SU-DHL-6 (cell line): ENCODE data around the gene SLCO1A2.

Source experiments
- H2AFZ ChIP-seq: fragments of 200-600 bp; sonication (generic); 2 replicates; pipeline ENCODE4 v1.6.1; 2014; ENCODE audit warnings: low read depth, mild to moderate bottlenecking, moderate library complexity, mixed read lengths, antibody characterized with exemption, low read length; ENCODE audit not compliant: severe bottlenecking
- H3F3A ChIP-seq: fragments of 200-600 bp; shearing (Covaris generic); 2 replicates; pipeline ENCODE4 v1.6.0; 2016; ENCODE audit warnings: antibody characterized with exemption, mild to moderate bottlenecking; ENCODE audit not compliant: insufficient read depth
- H3K27ac ChIP-seq: fragments of 200-600 bp; sonication (generic); 2 replicates; pipeline ENCODE4 v1.5.1; 2016; ENCODE audit warnings: low read depth, mild to moderate bottlenecking, low read length, moderate library complexity, mixed read lengths
- H3K27me3 ChIP-seq: fragments of 200-600 bp; sonication (generic), shearing (Covaris generic); 2 replicates; pipeline ENCODE4 v1.6.0; 2014; ENCODE audit warnings: mild to moderate bottlenecking, low read length
- H3K36me3 ChIP-seq: fragments of 200-600 bp; sonication (generic); 2 replicates; pipeline ENCODE4 v1.6.1; 2014; ENCODE audit warnings: mild to moderate bottlenecking, low read length, mixed read lengths
- H3K4me2 ChIP-seq: fragments of 300-600, 200-600 bp; shearing (Covaris generic), sonication (generic); 2 replicates; pipeline ENCODE4 v1.6.0; 2014; ENCODE audit warnings: low read length, low read depth, mild to moderate bottlenecking; ENCODE audit not compliant: poor library complexity, severe bottlenecking
- H3K4me3 ChIP-seq: fragments of 200-600 bp; sonication (generic); 2 replicates; pipeline ENCODE4 v1.5.1; 2014; ENCODE audit warnings: antibody characterized with exemption, low read length, mild to moderate bottlenecking, mixed read lengths; ENCODE audit not compliant: insufficient read depth, poor library complexity, severe bottlenecking
- H3K79me2 ChIP-seq: fragments of 200-600 bp; sonication (generic); 2 replicates; pipeline ENCODE4 v1.6.1; 2014; ENCODE audit warnings: mild to moderate bottlenecking, low read length, moderate library complexity; ENCODE audit not compliant: insufficient read depth
- H3K9ac ChIP-seq: fragments of 200-600 bp; sonication (generic); 2 replicates; pipeline ENCODE4 v1.7.0; 2014; ENCODE audit warnings: mild to moderate bottlenecking, low read length
- H3K9me2 ChIP-seq: fragments of 200-600 bp; sonication (generic); replicated peaks from 2 replicates; pipeline ENCODE4 v1.6.1; 2014; ENCODE audit warnings: low read length; ENCODE audit not compliant: insufficient read depth
- H3K9me3 ChIP-seq: fragments of 200-600 bp; sonication (generic); 2 replicates; pipeline ENCODE4 v1.6.1; 2014; ENCODE audit warnings: low read length, mixed read lengths; ENCODE audit not compliant: insufficient read depth
- H4K20me1 ChIP-seq: fragments of 200-600 bp; sonication (generic); 2 replicates; pipeline ENCODE4 v1.6.1; 2014; ENCODE audit warnings: low read depth, mild to moderate bottlenecking, antibody characterized with exemption, low read length, moderate library complexity, mixed read lengths
- EZH2phosphoT487 ChIP-seq: fragments of 200-600 bp; sonication (generic), shearing (Covaris generic); conservative IDR thresholded peaks from 2 replicates; pipeline ENCODE4 v1.6.1; 2018; ENCODE audit warnings: mild to moderate bottlenecking, antibody characterized with exemption, low read length, moderate library complexity, mixed read lengths
- TF ChIP-seq, protein P1 (sequence below): fragments of 200-600 bp; sonication (generic); IDR thresholded peaks from one replicate; pipeline ENCODE4 v1.5.1; 2017; ENCODE audit warnings: antibody characterized with exemption, mild to moderate bottlenecking, low read length, moderate library complexity; ENCODE audit not compliant: insufficient read depth, poor library complexity, severe bottlenecking

Gene SLCO1A2

DNA sequence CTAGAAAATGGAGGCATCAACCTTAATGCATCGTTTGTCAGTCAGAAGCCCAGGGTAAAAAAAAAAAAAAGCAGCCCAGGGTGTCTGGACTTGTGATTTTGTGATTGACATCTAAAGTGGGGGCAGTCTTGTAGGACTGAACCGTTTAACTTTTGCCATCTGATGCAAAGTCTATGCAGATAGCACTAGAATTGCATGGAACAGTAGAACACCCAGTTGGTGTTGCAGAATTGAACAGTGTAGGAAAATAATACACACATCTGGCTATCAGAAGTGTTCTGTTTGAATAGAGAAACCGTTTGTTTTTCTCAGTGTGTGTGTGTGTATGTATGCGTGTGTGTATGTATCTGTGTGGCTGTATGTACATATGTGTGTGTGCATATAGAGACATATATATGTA is 45.0 kb downstream of the SLCO1A2 start:
- no peaks in the 10 kb centered on the region for H3F3A ChIP-seq
- H3K9me3 ChIP-seq: no peaks in the 10 kb centered on the region
- no peaks in the 10 kb centered on the region for H3K79me2 ChIP-seq
- H3K9me2 ChIP-seq: no peaks in the 10 kb centered on the region
- no peak overlapping the region for H3K4me2 ChIP-seq
- no peak for TF ChIP-seq EZH2phosphoT487
- TF ChIP-seq, protein P1, sequence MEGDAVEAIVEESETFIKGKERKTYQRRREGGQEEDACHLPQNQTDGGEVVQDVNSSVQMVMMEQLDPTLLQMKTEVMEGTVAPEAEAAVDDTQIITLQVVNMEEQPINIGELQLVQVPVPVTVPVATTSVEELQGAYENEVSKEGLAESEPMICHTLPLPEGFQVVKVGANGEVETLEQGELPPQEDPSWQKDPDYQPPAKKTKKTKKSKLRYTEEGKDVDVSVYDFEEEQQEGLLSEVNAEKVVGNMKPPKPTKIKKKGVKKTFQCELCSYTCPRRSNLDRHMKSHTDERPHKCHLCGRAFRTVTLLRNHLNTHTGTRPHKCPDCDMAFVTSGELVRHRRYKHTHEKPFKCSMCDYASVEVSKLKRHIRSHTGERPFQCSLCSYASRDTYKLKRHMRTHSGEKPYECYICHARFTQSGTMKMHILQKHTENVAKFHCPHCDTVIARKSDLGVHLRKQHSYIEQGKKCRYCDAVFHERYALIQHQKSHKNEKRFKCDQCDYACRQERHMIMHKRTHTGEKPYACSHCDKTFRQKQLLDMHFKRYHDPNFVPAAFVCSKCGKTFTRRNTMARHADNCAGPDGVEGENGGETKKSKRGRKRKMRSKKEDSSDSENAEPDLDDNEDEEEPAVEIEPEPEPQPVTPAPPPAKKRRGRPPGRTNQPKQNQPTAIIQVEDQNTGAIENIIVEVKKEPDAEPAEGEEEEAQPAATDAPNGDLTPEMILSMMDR: no peak
- H4K20me1 ChIP-seq: no peaks in the 10 kb centered on the region
- H3K27me3 ChIP-seq: no peaks in the 10 kb centered on the region
- no peak overlapping the region for H3K27ac ChIP-seq
- H2AFZ ChIP-seq: no peak overlapping the region
- H3K4me3 ChIP-seq: no peak overlapping the region
- no peaks in the 10 kb centered on the region for H3K36me3 ChIP-seq
- no peak overlapping the region for H3K9ac ChIP-seq

DNA sequence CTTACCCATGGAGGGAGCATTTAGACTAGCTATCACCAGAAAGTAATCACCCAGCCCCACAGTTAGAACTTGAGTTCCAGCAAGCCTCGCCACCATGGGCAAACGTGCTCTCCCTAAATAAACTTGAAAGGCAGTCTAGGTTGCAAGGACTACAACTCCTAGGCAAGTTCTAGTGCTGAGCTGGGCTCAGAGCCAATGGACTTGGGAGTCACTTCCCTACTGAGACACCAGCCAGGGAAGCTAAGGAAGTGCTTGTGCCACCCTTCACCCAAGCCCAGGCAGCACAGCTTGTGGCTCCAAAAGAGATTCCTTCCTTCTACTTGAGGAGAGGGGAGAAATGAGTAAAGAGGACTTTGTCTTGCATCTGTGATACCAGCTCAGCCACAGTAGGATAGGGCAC is 57.9 kb downstream of the SLCO1A2 start:
- Histone ChIP-seq H3K27me3 (no peaks in the 10 kb centered on the region), H3K9ac (no peak overlapping the region), H3K4me3 (no peak overlapping the region), H3F3A (no peaks in the 10 kb centered on the region), H3K9me3 (no peaks in the 10 kb centered on the region), H2AFZ (no peak overlapping the region), H3K36me3 (no peaks in the 10 kb centered on the region), H3K79me2 (no peaks in the 10 kb centered on the region), H4K20me1 (no peaks in the 10 kb centered on the region), H3K9me2 (no peaks in the 10 kb centered on the region), H3K27ac (no peak overlapping the region), H3K4me2 (no peak overlapping the region)
- TF ChIP-seq EZH2phosphoT487: no peak
- TF ChIP-seq, protein P1: no peak

- no peaks in the 10 kb centered on the region; the same call in 1 of the 2 replicates for H3K27me3 ChIP-seq
- no peak overlapping the region for H3K4me3 ChIP-seq
- no peak overlapping the region for H3K4me2 ChIP-seq
- H3K9ac ChIP-seq: no peak overlapping the region
- H3K79me2 ChIP-seq: no peaks in the 10 kb centered on the region
- H3F3A ChIP-seq: no peaks in the 10 kb centered on the region
- H3K27ac ChIP-seq: no peak overlapping the region
- no peaks in the 10 kb centered on the region for H3K9me3 ChIP-seq
- H4K20me1 ChIP-seq: no peaks in the 10 kb centered on the region
- H3K36me3 ChIP-seq: no peaks in the 10 kb centered on the region
- H3K9me2 ChIP-seq: no peaks in the 10 kb centered on the region
- TF ChIP-seq, protein P1: no peak
- TF ChIP-seq EZH2phosphoT487: no peak
- no peak overlapping the region for H2AFZ ChIP-seq
These were observed 68.8 kb downstream of the SLCO1A2 start for GRCh38 chr12:21265932-21266331.
